ENCODE data around the gene LIN7B.
A peak's percentile ranks its signal among the peaks of the same experiment; 100 is the strongest.
"Not testable (repeated sequence)": the region's sequence is repeated elsewhere in the genome, so short reads cannot be mapped to it uniquely, and the experiment has no call there.

LIN7B gene

GRCh38 chr19:49146408-49146770 lies 32.2 kb downstream of the LIN7B start:
- DNase-seq: not testable (repeated sequence)

DNA sequence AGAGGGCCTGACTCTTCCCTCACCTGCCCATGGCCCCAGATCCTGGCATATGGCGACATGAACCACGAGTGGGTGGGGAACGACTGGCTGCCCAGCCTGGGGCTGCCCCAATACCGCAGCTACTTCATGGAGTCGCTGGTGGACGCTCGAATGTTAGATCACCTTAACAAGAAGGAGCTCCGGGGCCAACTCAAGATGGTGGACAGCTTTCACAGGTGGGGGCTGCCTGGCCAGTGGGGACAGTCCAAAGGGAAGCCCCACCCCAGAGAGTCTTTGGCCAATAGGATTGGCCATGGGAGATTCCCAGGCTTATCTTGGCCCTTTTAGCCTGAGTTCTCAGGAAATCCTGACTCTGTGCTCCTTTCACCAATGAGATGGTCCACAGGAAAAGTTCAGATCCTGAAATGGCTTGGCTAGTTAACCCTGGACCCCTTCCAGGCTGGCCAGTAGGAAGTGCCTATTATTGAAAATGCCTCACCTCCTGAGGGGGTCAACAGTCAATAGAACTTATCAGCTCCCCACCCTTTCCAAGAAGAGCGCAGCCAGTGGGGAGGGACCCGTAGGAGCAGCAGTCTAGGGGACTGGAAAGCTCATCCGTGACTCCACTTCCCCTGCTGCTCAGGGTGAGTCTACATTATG lies 34.0 kb downstream of the LIN7B start:
- no peak for DNase-seq

GRCh38 chr19:49148784-49149651 lies 34.8 kb downstream of the LIN7B start:
- DNase-seq: peak; percentile 61 to 77 (median 67)

DNA sequence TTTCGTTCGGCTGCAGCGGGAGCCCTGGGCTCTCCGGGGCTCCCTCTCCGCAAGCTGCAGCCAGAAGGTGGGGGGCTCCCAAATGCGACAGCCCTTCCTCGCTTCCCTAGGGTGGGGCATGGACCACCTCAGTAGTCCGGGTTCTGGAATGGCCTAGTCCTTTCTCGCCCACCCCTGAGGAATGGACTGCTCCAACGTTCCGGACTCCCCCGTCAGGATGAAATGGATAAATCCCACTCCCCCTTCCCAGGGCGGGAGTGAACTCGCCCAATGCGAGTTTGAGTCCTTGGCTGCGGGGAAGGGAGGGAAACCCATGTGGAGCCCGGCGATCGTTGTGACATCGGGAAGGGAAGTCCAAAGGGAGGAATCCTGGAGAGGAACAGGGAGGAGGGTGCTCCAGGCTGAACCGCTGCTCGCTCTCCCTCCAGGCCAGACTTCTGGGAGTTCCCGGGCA lies 35.5 kb downstream of the LIN7B start:
- DNase-seq: no peak

GRCh38 chr19:49150106-49150943 lies 36.2 kb downstream of the LIN7B start:
- peak in 3 of 5 experiments; percentile 11 to 32 (median 30) for DNase-seq

DNA sequence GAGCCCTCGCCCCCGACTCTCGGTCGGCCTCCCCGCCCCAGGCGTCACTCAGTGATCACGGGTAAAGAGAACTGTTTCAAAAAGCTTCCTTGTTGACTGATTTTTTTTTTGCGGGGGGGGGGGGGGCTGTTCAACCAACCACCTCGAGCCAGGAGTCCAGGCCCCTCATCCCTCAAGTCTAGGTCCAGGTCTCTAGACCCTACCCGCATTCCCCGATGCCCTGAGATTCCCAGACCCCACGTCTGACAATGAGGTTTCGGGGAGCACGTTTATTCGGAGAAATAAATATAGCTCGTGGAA lies 36.7 kb downstream of the LIN7B start:
- no peak for DNase-seq

- DNase-seq: peak in 1 of 5 experiments; percentile 35
These were observed 37.3 kb downstream of the LIN7B start for GRCh38 chr19:49151267-49152118.

- DNase-seq: no peak
These were observed 38.0 kb downstream of the LIN7B start for GRCh38 chr19:49152119-49152550.

DNA sequence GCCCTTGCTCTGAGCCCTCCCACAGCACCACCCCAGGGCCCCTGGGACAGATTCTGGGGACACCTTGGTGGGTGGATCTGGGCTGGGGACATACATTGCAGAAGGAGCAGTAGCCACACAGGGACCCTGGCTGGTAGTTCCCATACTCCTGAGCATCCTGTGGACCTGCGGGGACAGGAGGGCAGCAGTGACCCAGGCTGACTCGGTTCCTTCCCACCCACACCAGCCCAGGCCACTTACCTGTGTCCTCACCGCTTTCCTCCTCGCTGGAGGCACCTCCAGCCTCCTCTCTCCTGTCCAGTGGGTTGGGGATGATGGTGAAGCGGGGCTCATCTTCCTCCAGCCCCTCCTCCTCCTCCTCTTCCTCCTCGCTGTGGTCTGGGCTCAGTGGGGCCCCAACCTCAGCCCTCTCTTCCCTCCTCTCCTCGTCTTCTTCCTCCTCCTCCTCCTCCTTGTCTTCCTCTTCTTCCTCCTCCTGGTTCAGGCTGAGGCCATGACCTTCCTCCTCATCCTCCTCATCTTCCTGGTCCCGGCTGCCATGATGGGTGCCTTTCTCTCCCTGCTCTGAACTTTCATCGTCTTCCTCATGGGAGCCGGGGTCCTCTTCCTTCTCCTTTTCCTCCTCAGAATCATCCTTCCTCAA lies 39.1 kb downstream of the LIN7B start:
- no peak for DNase-seq

DNA sequence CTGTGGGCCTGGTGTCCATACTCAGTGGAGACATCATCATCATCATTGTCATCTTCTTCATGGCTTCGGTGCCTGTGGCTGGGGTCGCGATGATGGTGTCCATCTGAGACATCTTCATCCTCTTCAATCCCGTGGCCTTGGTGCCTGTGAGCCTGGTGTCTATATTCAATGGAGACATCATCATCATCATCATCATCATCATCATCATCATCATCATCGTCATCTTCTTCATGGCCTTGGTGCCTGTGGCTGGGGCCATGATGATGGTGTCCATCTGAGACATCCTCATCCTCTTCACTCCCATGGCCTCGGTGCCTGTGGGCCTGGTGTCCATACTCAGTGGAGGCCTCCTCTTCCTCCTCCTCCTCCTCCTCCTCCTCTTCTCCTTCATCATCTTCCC lies 40.1 kb downstream of the LIN7B start:
- no peak for DNase-seq

- no peak for DNase-seq
These were observed 41.0 kb downstream of the LIN7B start, which contains the start of gene HRC for GRCh38 chr19:49155005-49155819. Gene HRC (minus strand): TSS chr19:49155396. CDS start chr19:49155237, 159 bp downstream.

GRCh38 chr19:49155820-49156346 lies 41.7 kb downstream of the LIN7B start:
- DNase-seq: no peak

- peak in 3 of 5 experiments; percentile 20 to 39 (median 30) for DNase-seq
These were observed 43.5 kb downstream of the LIN7B start, which contains the start of gene TRPM4 for GRCh38 chr19:49157445-49158224. Gene TRPM4 (plus strand): TSS chr19:49157792. CDS start chr19:49157867, 75 bp downstream.

- DNase-seq: no peak
These were observed 46.5 kb downstream of the LIN7B start for GRCh38 chr19:49160450-49161189.

- DNase-seq: no peak
These were observed 47.8 kb downstream of the LIN7B start for GRCh38 chr19:49161987-49162386.

- no peak for DNase-seq
These were observed 51.1 kb downstream of the LIN7B start for GRCh38 chr19:49165111-49165750.

GRCh38 chr19:49165865-49166301 lies 51.7 kb downstream of the LIN7B start:
- DNase-seq: no peak

GRCh38 chr19:49167857-49168409 lies 53.8 kb downstream of the LIN7B start:
- DNase-seq: no peak

Measured in T-helper 2 cell (primary cell).